ENCODE data around the gene TMEM132D. TPM values are rescaled to one million over a fixed set of nuclear protein-coding genes. Genes with fewer than 3 reads are reported as not detected.

TMEM132D gene
- total RNA-seq, 4 donors from 2014 or later, result 0.15 to 0.94 TPM; not detected in 2

- H3K9me3 ChIP-seq, result no peaks in the 10 kb centered on the region
- H3K27ac ChIP-seq, result no peak overlapping the region
- no peak for ATAC-seq
- no peaks in the 10 kb centered on the region for H3K4me1 ChIP-seq
- no peak overlapping the region for H3K4me3 ChIP-seq
- TF ChIP-seq POLR2A (IDR thresholded peaks at IDR 0.05), result no peak
- TF ChIP-seq EP300 (IDR thresholded peaks at IDR 0.05), result no peak
- no peak for TF ChIP-seq POLR2AphosphoS5 (IDR thresholded peaks at IDR 0.05)
- TF ChIP-seq CTCF (IDR thresholded peaks at IDR 0.05), result no peak
- no peaks in the 10 kb centered on the region for H3K36me3 ChIP-seq
- 0 to 8% methylated on average over 1 of the region's 4 CpGs for WGBS, 2 donors (ENCODE audit: low coverage in 1 of 2)
- H3K27me3 ChIP-seq, result peaks cover 9% of the 10 kb centered on the region
Observed at GRCh38 chr12:129075460-129076208, 828.2 kb downstream of the TMEM132D start.

GRCh38 chr12:129074379-129074778 lies 829.4 kb downstream of the TMEM132D start:
- Histone ChIP-seq H3K9me3 (no peaks in the 10 kb centered on the region), H3K36me3 (no peaks in the 10 kb centered on the region), H3K4me3 (no peak overlapping the region), H3K27ac (no peak overlapping the region), H3K27me3 (peaks cover 21% of the 10 kb centered on the region), H3K4me1 (no peaks in the 10 kb centered on the region)
- no peak for ATAC-seq
- TF ChIP-seq EP300 (IDR thresholded peaks at IDR 0.05) (no peak), POLR2A (IDR thresholded peaks at IDR 0.05) (no peak), CTCF (IDR thresholded peaks at IDR 0.05) (no peak)
- 81 to 100% methylated on average over 1 to 2 of the region's 6 CpGs for WGBS, 2 donors (ENCODE audit: low coverage in 1 of 2)

GRCh38 chr12:129073157-129073915 lies 830.5 kb downstream of the TMEM132D start:
- TF ChIP-seq POLR2AphosphoS5 (IDR thresholded peaks at IDR 0.05) (no peak), EP300 (IDR thresholded peaks at IDR 0.05) (no peak), POLR2A (IDR thresholded peaks at IDR 0.05) (no peak), CTCF (IDR thresholded peaks at IDR 0.05) (no peak)
- H3K36me3 ChIP-seq, result no peaks in the 10 kb centered on the region
- no peak overlapping the region for H3K27ac ChIP-seq
- no peak for ATAC-seq
- no peaks in the 10 kb centered on the region for H3K4me1 ChIP-seq
- H3K27me3 ChIP-seq, result peaks cover 27% of the 10 kb centered on the region
- WGBS, 2 donors (ENCODE audit: low coverage in 1 of 2), result 88 to 90% methylated on average over 18 to 19 of the region's 21 CpGs
- no peaks in the 10 kb centered on the region for H3K9me3 ChIP-seq
- no peak overlapping the region for H3K4me3 ChIP-seq

- TF ChIP-seq CTCF (IDR thresholded peaks at IDR 0.05) (no peak), POLR2AphosphoS5 (IDR thresholded peaks at IDR 0.05) (no peak)
- Histone ChIP-seq H3K36me3 (no peaks in the 10 kb centered on the region), H3K4me1 (no peaks in the 10 kb centered on the region), H3K4me3 (no peak overlapping the region), H3K27ac (no peak overlapping the region), H3K27me3 (peaks cover 29% of the 10 kb centered on the region), H3K9me3 (no peaks in the 10 kb centered on the region)
- ATAC-seq, result no peak
- WGBS, 2 donors (ENCODE audit: low coverage in 1 of 2), result 0 to 37% methylated on average over 1 to 4 of the region's 4 CpGs
Observed at GRCh38 chr12:129071362-129071761, 832.5 kb downstream of the TMEM132D start.

- no peak overlapping the region for H3K27ac ChIP-seq
- H3K27me3 ChIP-seq, result peaks cover 29% of the 10 kb centered on the region
- H3K4me1 ChIP-seq, result no peaks in the 10 kb centered on the region
- no peak for ATAC-seq
- H3K36me3 ChIP-seq, result no peaks in the 10 kb centered on the region
- no peaks in the 10 kb centered on the region for H3K9me3 ChIP-seq
- 71% methylated on average over 11 to 13 of the region's 15 CpGs for WGBS, 2 donors (ENCODE audit: low coverage in 1 of 2)
- TF ChIP-seq EP300 (IDR thresholded peaks at IDR 0.05) (no peak), POLR2A (IDR thresholded peaks at IDR 0.05) (no peak), CTCF (IDR thresholded peaks at IDR 0.05) (no peak), POLR2AphosphoS5 (IDR thresholded peaks at IDR 0.05) (no peak)
- H3K4me3 ChIP-seq, result no peak overlapping the region
Observed at GRCh38 chr12:129069886-129070285, 833.9 kb downstream of the TMEM132D start.

All from gastroesophageal sphincter (tissue), 4 donors.